Epithelial cell of esophagus (primary cell): Measurements from ENCODE around the gene NCF4.

Source experiments
- DNase-seq: peaks from one replicate; pipeline ENCODE4 v3.0.0; 2010; ENCODE audit warnings: low read depth
- H3K4me3 ChIP-seq: 2 replicates; pipeline ENCODE4 v1.5.1; 2011; ENCODE audit warnings: mild to moderate bottlenecking, low read length, control low read depth
- TF ChIP-seq, protein P1 (sequence below): IDR thresholded peaks from 2 replicates; pipeline ENCODE4 v1.5.1; 2011; ENCODE audit warnings: low read depth, mild to moderate bottlenecking, low read length, control low read depth, inconsistent platforms; ENCODE audit not compliant: insufficient read depth; ENCODE audit errors: missing control alignments

Gene NCF4

DNA sequence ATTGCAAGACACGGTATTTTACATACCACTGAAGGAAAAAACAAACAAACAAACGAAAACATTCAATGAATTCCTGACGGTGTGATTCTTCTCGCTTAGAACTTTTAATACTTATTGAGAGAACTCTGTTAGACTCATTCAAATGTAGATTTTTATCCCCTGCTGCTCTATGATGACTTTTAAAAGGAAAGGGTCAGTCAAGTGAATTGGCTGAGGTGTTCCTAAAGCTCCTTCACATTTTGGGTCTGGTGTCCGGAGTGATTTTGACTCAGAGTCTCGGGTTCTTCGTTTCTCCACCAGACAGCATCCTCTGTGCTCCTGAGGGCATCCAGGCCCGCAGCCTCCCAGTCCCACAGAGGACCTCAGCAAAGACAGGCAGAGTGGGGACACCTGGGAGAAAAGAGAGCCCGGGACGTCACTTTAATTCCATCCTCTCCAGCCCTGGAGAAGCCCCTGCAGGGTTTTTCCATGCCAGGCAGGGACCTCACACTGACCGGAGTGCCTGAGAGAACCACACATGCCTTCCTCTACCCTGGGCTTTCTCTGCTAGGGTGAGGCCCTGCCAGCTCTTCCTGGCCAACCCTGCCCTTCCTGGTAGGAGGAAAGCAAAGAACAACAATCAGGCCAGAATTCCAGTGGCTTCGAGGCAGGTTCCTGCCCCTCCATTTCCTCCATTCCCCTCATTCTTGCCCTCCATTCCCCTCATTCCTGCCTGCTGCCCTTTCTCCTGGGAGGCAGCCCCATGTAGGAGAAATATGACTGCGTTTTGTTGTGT is 51.3 kb downstream of the NCF4 start:
- DNase-seq = no peak
- TF ChIP-seq, protein P1, sequence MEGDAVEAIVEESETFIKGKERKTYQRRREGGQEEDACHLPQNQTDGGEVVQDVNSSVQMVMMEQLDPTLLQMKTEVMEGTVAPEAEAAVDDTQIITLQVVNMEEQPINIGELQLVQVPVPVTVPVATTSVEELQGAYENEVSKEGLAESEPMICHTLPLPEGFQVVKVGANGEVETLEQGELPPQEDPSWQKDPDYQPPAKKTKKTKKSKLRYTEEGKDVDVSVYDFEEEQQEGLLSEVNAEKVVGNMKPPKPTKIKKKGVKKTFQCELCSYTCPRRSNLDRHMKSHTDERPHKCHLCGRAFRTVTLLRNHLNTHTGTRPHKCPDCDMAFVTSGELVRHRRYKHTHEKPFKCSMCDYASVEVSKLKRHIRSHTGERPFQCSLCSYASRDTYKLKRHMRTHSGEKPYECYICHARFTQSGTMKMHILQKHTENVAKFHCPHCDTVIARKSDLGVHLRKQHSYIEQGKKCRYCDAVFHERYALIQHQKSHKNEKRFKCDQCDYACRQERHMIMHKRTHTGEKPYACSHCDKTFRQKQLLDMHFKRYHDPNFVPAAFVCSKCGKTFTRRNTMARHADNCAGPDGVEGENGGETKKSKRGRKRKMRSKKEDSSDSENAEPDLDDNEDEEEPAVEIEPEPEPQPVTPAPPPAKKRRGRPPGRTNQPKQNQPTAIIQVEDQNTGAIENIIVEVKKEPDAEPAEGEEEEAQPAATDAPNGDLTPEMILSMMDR = no peak
- no peak overlapping the region for H3K4me3 ChIP-seq

DNA sequence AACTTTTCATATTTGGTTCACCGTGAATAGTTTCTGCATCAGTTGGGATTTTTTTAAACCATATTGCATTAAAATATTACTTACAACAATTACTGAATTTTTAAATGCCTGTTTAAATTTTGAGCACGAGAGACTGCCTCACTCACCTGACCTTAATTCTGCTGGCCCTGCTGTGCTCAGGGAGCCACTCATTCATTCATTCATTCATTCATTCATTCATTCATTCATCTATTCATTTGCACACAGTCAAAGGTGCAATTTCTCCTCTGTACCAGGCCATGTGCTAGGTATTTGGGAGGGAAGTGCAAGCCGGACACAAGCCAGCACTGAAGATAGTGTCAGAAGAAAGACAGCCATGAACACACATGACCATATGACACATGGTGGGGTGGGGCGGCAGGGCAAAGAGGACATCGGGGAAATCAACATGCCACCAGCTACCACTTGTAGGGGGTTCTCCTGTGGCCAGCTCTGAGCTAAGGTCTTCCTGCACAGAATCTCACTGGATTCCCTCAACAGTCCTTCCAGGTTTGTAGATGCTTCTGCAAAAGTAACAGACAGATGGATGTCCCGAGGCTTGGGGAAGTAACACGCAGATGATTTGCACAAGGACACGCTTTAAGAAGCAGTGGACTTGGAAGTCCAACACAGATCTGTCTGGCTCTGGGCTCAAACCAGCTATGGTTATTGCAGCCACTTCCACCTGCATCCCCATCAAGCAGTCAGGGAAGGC is 52.1 kb downstream of the NCF4 start:
- no peak overlapping the region for H3K4me3 ChIP-seq
- no peak for DNase-seq
- TF ChIP-seq, protein P1 = no peak

- no peak for DNase-seq
- TF ChIP-seq, protein P1 = no peak
- no peak within 1 kb of the TSS for H3K4me3 ChIP-seq
Measured at GRCh38 chr22:36913427-36914389, 52.9 kb downstream of the NCF4 start, which contains the start of gene CSF2RB. TSS of gene CSF2RB (plus strand) at chr22:36913628. CDS start at chr22:36922208, 8,580 bp downstream.

DNA sequence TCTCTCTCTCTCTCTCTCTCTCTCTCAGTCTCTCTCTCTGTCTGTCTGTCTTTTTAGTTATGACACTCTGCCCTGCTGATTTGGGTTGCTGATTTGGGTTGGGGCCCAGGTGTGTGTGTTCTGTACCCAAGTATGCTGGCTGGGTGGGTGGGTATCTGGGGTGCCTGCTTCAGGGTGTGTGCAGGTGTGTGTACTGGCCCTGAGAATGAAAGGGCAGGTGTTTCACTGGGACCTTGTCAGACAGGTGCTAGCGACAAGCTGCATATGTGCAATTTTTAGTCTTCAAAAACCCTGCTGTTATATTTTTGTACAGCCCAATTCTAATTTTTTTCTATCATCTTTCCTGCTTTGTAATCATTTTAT is 53.6 kb downstream of the NCF4 start:
- no peak overlapping the region for H3K4me3 ChIP-seq
- no peak for DNase-seq
- TF ChIP-seq, protein P1 = no peak

- no peak for DNase-seq
- TF ChIP-seq, protein P1 = no peak
- no peak overlapping the region for H3K4me3 ChIP-seq
Measured at GRCh38 chr22:36916034-36916433, 55.2 kb downstream of the NCF4 start.

DNA sequence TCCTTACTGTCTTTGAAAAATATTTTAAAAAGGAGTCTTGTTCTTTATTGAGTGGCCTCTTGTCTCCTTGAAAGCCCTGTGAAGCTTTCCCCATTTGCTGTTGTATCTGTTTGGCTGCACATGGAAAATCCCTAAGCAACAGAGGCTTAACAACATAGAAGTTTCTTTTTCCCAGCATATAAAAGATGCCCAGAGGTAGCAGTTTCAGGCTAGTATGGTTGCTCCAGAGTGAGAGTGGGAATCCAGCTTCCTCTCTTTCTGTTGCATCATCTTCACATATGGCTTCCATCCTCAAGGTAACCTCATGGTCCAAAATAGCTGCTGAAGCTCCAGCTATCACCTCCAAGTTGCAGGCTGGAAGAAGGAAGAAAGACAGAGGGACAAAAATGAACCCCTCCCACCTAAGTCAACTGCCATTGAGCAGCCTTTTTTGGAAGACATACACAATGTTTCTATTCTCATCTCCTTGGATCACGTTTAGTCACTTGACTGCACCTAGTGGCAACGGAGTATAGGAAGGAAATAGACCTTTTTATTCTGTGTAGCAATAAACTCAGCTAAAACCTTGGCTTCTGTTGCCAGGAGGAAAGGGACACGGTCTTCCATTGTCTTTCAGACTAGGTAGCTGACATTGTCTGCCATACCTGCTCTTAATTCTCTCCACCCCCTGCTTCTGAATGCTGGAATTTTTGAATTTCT is 57.9 kb downstream of the NCF4 start:
- TF ChIP-seq, protein P1 = no peak
- no peak overlapping the region for H3K4me3 ChIP-seq
- DNase-seq = no peak
